ENCODE results near the gene EIF6. TPM values are rescaled to one million over a fixed set of nuclear protein-coding genes. Genes with fewer than 3 reads are reported as not detected.

EIF6 gene
- total and polyA plus RNA-seq, 4 donors: 60.8 to 160 (median 106) TPM

DNA sequence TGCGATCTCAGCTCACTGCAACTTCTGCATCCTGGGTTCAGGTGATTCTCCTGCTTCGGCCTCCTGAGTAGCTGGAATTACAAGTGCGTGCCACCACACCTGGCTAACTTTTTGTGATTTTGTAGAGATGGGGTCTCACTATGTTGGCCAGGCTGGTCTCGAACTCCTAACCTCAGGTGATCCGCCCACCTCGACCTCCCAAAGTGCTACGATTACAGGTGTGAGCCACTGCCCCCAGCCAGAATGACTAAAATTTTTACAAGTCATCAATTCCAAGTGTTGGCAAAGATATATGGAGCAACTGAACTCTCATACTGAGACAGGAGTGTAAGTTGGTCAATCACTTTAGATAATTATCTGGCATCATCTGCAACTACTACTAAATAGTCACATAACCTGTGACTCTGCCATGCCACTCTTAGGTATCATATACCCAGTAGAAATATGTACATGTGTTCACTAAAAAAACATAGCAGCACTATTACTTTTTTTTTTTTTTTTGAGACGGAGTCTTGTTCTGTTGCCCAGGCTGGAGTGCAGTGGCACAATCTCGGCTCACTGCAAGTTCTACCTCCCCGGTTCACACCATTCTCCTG is 3.0 kb downstream of the EIF6 start:
- no peak overlapping the region for H3K4me3 ChIP-seq (ENCODE audit: low read depth in 1 of 3, low read length in 3 of 3)
- H3K9ac ChIP-seq (ENCODE audit: low read depth in 1 of 2, low read length in 2 of 2): no peak overlapping the region
- no peaks in the 10 kb centered on the region for H3K9me3 ChIP-seq (ENCODE audit: control insufficient read depth in 4 of 4, low read length in 3 of 4)
- H3K36me3 ChIP-seq (ENCODE audit: control insufficient read depth in 4 of 4, insufficient read depth in 3 of 4, low read depth in 1 of 4, low read length in 3 of 4): peaks cover 13 to 24% (median 22%) of the 10 kb centered on the region in 4 donors
- no peaks in the 10 kb centered on the region for H3K27me3 ChIP-seq (ENCODE audit: control insufficient read depth in 4 of 4, insufficient read depth in 4 of 4, low read length in 3 of 4)
- peaks cover 5 to 35% (median 30%) of the 10 kb centered on the region in 4 donors for H3K4me1 ChIP-seq (ENCODE audit: control insufficient read depth in 4 of 4, insufficient read depth in 4 of 4, low read length in 3 of 4)
- DNase-seq (ENCODE audit: low spot score): no peak
- TF ChIP-seq FOXA1 (IDR thresholded peaks at IDR 0.05) (no peak), YY1 (IDR thresholded peaks at IDR 0.05) (no peak), RAD21 (IDR thresholded peaks at IDR 0.05) (no peak), TAF1 (conservative IDR thresholded peaks at IDR 0.05) (no peak), GABPA (IDR thresholded peaks at IDR 0.05 in 1 of 2, conservative IDR thresholded peaks at IDR 0.05 in 1 of 2) (no peak), NR2F2 (IDR thresholded peaks at IDR 0.05) (no peak)
- TF ChIP-seq, protein P1, sequence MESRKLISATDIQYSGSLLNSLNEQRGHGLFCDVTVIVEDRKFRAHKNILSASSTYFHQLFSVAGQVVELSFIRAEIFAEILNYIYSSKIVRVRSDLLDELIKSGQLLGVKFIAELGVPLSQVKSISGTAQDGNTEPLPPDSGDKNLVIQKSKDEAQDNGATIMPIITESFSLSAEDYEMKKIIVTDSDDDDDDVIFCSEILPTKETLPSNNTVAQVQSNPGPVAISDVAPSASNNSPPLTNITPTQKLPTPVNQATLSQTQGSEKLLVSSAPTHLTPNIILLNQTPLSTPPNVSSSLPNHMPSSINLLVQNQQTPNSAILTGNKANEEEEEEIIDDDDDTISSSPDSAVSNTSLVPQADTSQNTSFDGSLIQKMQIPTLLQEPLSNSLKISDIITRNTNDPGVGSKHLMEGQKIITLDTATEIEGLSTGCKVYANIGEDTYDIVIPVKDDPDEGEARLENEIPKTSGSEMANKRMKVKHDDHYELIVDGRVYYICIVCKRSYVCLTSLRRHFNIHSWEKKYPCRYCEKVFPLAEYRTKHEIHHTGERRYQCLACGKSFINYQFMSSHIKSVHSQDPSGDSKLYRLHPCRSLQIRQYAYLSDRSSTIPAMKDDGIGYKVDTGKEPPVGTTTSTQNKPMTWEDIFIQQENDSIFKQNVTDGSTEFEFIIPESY (IDR thresholded peaks at IDR 0.05): no peak
- WGBS: 98% methylated on average over 10 of the region's 10 CpGs
- no peak overlapping the region for H3K27ac ChIP-seq (ENCODE audit: low read depth in 1 of 2, low read length in 2 of 2)

DNA sequence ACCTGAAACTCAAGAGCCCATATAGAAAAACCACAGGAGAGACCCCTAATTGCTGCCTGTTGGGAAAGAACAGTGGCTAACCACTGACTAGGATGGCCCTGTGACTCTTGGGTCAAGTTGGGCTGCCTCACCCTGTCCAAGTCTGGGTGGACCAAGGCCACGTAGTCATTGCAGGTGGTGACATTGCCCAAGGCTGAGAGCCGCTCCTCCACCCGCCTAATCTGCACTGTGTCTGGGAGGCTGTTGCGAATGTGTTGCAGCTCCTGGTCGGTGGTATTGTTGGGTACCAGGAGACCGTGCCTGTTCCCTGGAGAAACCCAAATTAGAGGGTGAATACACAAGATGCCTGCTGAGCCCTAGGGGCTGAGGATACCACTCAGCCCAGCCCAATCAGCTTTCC is 4.0 kb downstream of the EIF6 start:
- no peak for TF ChIP-seq NR2F2 (IDR thresholded peaks at IDR 0.05)
- Histone ChIP-seq H3K27ac (ENCODE audit: low read depth in 1 of 2, low read length in 2 of 2) (no peak overlapping the region), H3K27me3 (ENCODE audit: control insufficient read depth in 4 of 4, insufficient read depth in 4 of 4, low read length in 3 of 4) (no peaks in the 10 kb centered on the region), H3K36me3 (ENCODE audit: control insufficient read depth in 4 of 4, insufficient read depth in 3 of 4, low read depth in 1 of 4, low read length in 3 of 4) (peaks cover 13 to 28% (median 23%) of the 10 kb centered on the region in 4 donors), H3K4me3 (ENCODE audit: low read depth in 1 of 3, low read length in 3 of 3) (no peak overlapping the region), H3K9ac (ENCODE audit: low read depth in 1 of 2, low read length in 2 of 2) (no peak overlapping the region), H3K9me3 (ENCODE audit: control insufficient read depth in 4 of 4, low read length in 3 of 4) (no peaks in the 10 kb centered on the region), H3K4me1 (ENCODE audit: control insufficient read depth in 4 of 4, insufficient read depth in 4 of 4, low read length in 3 of 4) (peaks cover 3 to 26% (median 22%) of the 10 kb centered on the region in 4 donors)
- DNase-seq (ENCODE audit: low spot score): no peak
- 96% methylated on average over 6 of the region's 6 CpGs for WGBS

DNA sequence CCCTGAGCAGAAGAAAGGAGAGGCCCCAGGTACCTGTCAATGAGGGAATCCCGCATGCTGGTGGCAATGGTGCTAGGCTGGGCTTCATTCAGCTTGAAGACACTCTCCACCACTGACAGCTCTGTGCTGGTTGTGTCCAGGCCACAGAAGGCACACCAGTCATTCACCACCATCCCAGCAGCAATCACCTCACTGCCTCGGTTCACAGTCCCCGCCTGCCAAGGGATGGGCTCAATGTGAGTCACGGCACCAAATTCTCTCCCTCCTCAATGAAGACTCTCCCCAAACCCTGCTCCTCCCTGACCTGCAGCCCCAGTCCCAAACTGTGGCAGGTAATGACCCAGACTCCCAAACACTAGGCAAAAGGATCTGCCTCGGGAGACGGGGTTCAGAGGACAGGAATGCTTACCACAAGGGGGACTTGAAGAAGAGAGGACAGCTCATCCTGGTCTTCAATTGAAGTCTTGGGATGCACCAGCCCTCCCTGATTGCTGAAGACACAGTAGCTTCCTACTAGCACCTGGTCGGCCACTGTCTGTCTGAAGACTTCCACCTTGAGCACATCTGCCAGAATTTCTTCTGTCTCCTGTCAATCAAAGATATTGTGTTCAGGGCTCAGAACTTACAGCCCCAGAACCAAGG is 4.9 kb downstream of the EIF6 start:
- peaks cover 13 to 28% (median 23%) of the 10 kb centered on the region in 4 donors for H3K36me3 ChIP-seq (ENCODE audit: control insufficient read depth in 4 of 4, insufficient read depth in 3 of 4, low read depth in 1 of 4, low read length in 3 of 4)
- DNase-seq (ENCODE audit: low spot score): no peak
- no peaks in the 10 kb centered on the region for H3K27me3 ChIP-seq (ENCODE audit: control insufficient read depth in 4 of 4, insufficient read depth in 4 of 4, low read length in 3 of 4)
- H3K4me1 ChIP-seq (ENCODE audit: control insufficient read depth in 4 of 4, insufficient read depth in 4 of 4, low read length in 3 of 4): peaks cover 3 to 18% (median 15%) of the 10 kb centered on the region in 4 donors
- H3K4me3 ChIP-seq (ENCODE audit: low read depth in 1 of 3, low read length in 3 of 3): no peak overlapping the region
- TF ChIP-seq, protein P2, sequence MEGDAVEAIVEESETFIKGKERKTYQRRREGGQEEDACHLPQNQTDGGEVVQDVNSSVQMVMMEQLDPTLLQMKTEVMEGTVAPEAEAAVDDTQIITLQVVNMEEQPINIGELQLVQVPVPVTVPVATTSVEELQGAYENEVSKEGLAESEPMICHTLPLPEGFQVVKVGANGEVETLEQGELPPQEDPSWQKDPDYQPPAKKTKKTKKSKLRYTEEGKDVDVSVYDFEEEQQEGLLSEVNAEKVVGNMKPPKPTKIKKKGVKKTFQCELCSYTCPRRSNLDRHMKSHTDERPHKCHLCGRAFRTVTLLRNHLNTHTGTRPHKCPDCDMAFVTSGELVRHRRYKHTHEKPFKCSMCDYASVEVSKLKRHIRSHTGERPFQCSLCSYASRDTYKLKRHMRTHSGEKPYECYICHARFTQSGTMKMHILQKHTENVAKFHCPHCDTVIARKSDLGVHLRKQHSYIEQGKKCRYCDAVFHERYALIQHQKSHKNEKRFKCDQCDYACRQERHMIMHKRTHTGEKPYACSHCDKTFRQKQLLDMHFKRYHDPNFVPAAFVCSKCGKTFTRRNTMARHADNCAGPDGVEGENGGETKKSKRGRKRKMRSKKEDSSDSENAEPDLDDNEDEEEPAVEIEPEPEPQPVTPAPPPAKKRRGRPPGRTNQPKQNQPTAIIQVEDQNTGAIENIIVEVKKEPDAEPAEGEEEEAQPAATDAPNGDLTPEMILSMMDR (IDR thresholded peaks at IDR 0.05; ENCODE audit: low read depth, low read length, missing input control): no peak
- no peak for TF ChIP-seq YY1 (IDR thresholded peaks at IDR 0.05)
- no peak for TF ChIP-seq SP1 (IDR thresholded peaks at IDR 0.05)
- no peak for TF ChIP-seq HNF4A (conservative IDR thresholded peaks at IDR 0.05)
- H3K9me3 ChIP-seq (ENCODE audit: control insufficient read depth in 4 of 4, low read length in 3 of 4): no peaks in the 10 kb centered on the region
- no peak overlapping the region for H3K27ac ChIP-seq (ENCODE audit: low read depth in 1 of 2, low read length in 2 of 2)
- no peak overlapping the region for H3K9ac ChIP-seq (ENCODE audit: low read depth in 1 of 2, low read length in 2 of 2)
- 94% methylated on average over 7 of the region's 7 CpGs for WGBS

All from liver (tissue), 9 donors.